H1 (cell line): ENCODE measurements around the gene TM9SF1. TPM values are rescaled to one million over a fixed set of nuclear protein-coding genes. Genes with fewer than 3 reads are reported as not detected.
"Not testable (repeated sequence)": the region's sequence is repeated elsewhere in the genome, so short reads cannot be mapped to it uniquely, and the experiment has no call there.

Experiments used
- CTCF ChIA-PET: fragments of 300-600 bp; sonication (Branson Sonifier 250); formaldehyde crosslinking; loops from one replicate; lab custom pipeline; 2021; ENCODE audit not compliant: partially characterized antibody; lab: Charles Lee
- POLR2A ChIA-PET: fragments of 300-600 bp; sonication (Branson Sonifier 250); formaldehyde crosslinking; loops from one replicate; lab custom pipeline; 2021; ENCODE audit warnings: inconsistent platforms; ENCODE audit not compliant: partially characterized antibody; lab: Charles Lee
- DNase-seq, 2 experiments: peaks; one replicate each; pipeline versions ENCODE4 v3.0.0 to v3.0.0-alpha.2; 2010 to 2022; ENCODE audit warnings: low spot score in 2 of 2, low read depth in 1 of 2, mixed read lengths in 1 of 2
- FAIRE-seq: peaks from 2 replicates; lab custom pipeline; 2011; peaks lifted over from hg19 to GRCh38; lab: Jason Lieb, UNC
- H2AFZ ChIP-seq: 2 replicates; pipeline ENCODE4 v1.8.1; 2012; ENCODE audit warnings: low read length, inconsistent platforms
- H2AK5ac ChIP-seq: 2 replicates; pipeline ENCODE4 v1.6.1; 2013; ENCODE audit warnings: low read depth, low read length
- H2BK120ac ChIP-seq: replicated peaks from 2 replicates; pipeline ENCODE3; 2013; ENCODE audit warnings: low read depth, low read length, inconsistent platforms
- H2BK12ac ChIP-seq: 2 replicates; pipeline ENCODE4 v1.6.1; 2013; ENCODE audit warnings: low read depth, low read length
- H2BK15ac ChIP-seq: 2 replicates; pipeline ENCODE4 v1.6.1; 2013; ENCODE audit warnings: low read length
- H2BK20ac ChIP-seq: 2 replicates; pipeline ENCODE4 v1.6.1; 2013; ENCODE audit warnings: low read length
- H2BK5ac ChIP-seq: 2 replicates; pipeline ENCODE4 v1.6.1; 2013; ENCODE audit warnings: low read depth, low read length
- H3K14ac ChIP-seq: 2 replicates; pipeline ENCODE4 v1.6.1; 2013; ENCODE audit warnings: inconsistent platforms; ENCODE audit not compliant: insufficient read length
- H3K18ac ChIP-seq: 2 replicates; pipeline ENCODE4 v1.6.1; 2013; ENCODE audit warnings: low read length; ENCODE audit errors: extremely low read depth
- H3K23ac ChIP-seq: 2 replicates; pipeline ENCODE4 v1.6.1; 2013; ENCODE audit warnings: inconsistent platforms; ENCODE audit not compliant: insufficient read length
- H3K23me2 ChIP-seq: 2 replicates; pipeline ENCODE4 v1.6.1; 2013; ENCODE audit warnings: low read depth, low read length
- H3K27ac ChIP-seq: 2 replicates; pipeline ENCODE4 v1.6.1; 2011; ENCODE audit warnings: low read depth, low read length, inconsistent platforms
- H3K27me3 ChIP-seq, 4 experiments: replicated peaks in 1 of 4; 1 replicate in 1 of 4; 2 replicates in 3 of 4; pipeline versions ENCODE4 v1.6.1 to v1.8.1; 2011 to 2013; ENCODE audit warnings: low read length in 3 of 4, mild to moderate bottlenecking in 3 of 4, inconsistent platforms in 2 of 4, mixed read lengths in 2 of 4, moderate library complexity in 1 of 4; ENCODE audit not compliant: control insufficient read depth in 3 of 4, insufficient read depth in 3 of 4; ENCODE audit errors: extremely low read depth in 1 of 4
- H3K36me3 ChIP-seq, 4 experiments: 2 replicates each; pipeline versions ENCODE4 v1.6.1 to v1.8.1; 2011 to 2013; ENCODE audit warnings: mild to moderate bottlenecking in 4 of 4, low read length in 3 of 4, moderate library complexity in 2 of 4, control low read depth in 1 of 4, inconsistent platforms in 1 of 4; ENCODE audit not compliant: insufficient read depth in 4 of 4, control insufficient read depth in 2 of 4
- H3K4ac ChIP-seq: replicated peaks from 2 replicates; pipeline ENCODE3; 2013; ENCODE audit warnings: low read length, low read depth, mixed read lengths, inconsistent platforms; ENCODE audit not compliant: insufficient read length
- H3K4me1 ChIP-seq, 4 experiments: replicated peaks in 1 of 4; 1 replicate in 1 of 4; 2 replicates in 3 of 4; pipeline versions ENCODE4 v1.6.1 to v1.8.1; 2011 to 2013; ENCODE audit warnings: low read length in 3 of 4, inconsistent platforms in 2 of 4, mixed read lengths in 1 of 4; ENCODE audit not compliant: insufficient read depth in 4 of 4, control insufficient read depth in 3 of 4
- H3K4me2 ChIP-seq, 2 experiments: 2 replicates each; pipeline versions ENCODE4 v1.6.1 to v1.8.1; 2011 to 2013; ENCODE audit warnings: low read depth in 2 of 2, low read length in 2 of 2, control low read depth in 1 of 2, inconsistent platforms in 1 of 2, mild to moderate bottlenecking in 1 of 2; ENCODE audit not compliant: insufficient read depth in 1 of 2
- H3K4me3 ChIP-seq, 4 experiments: fragments of 200-600, 300-600 bp in 1 of 4; sonication (generic), shearing (Covaris generic), sonication (Bioruptor Twin) in 1 of 4; 2 replicates each; pipeline versions ENCODE4 v1.5.1 to v1.8.1; 2011 to 2016; ENCODE audit warnings: low read length in 4 of 4, low read depth in 3 of 4, control low read depth in 2 of 4, inconsistent platforms in 2 of 4, mild to moderate bottlenecking in 2 of 4, mixed read lengths in 1 of 4, moderate library complexity in 1 of 4; ENCODE audit not compliant: insufficient read depth in 2 of 4; ENCODE audit errors: extremely low read depth in 1 of 4
- H3K56ac ChIP-seq: replicated peaks from 2 replicates; pipeline ENCODE3; 2013; ENCODE audit warnings: low read depth, mild to moderate bottlenecking, mixed read lengths, low read length, inconsistent platforms; ENCODE audit not compliant: insufficient read length
- H3K79me1 ChIP-seq: 2 replicates; pipeline ENCODE4 v1.6.1; 2013; ENCODE audit warnings: low read depth, low read length, control low read depth
- H3K79me2 ChIP-seq, 2 experiments: 2 replicates each; pipeline versions ENCODE4 v1.6.1 to v1.8.1; 2012 to 2013; ENCODE audit warnings: low read length in 2 of 2, mild to moderate bottlenecking in 2 of 2, inconsistent platforms in 1 of 2; ENCODE audit not compliant: insufficient read depth in 2 of 2, control insufficient read depth in 1 of 2
- H3K9ac ChIP-seq, 4 experiments: replicated peaks in 1 of 4; 1 replicate in 1 of 4; 2 replicates in 3 of 4; pipeline versions ENCODE4 v1.6.1 to v1.8.1; 2011 to 2013; ENCODE audit warnings: low read depth in 3 of 4, low read length in 3 of 4, control low read depth in 2 of 4, mild to moderate bottlenecking in 2 of 4, moderate library complexity in 2 of 4, inconsistent platforms in 1 of 4; ENCODE audit errors: extremely low read depth in 1 of 4
- H3K9me3 ChIP-seq, 2 experiments: 2 replicates each; pipeline versions ENCODE4 v1.6.1 to v1.8.1; 2012 to 2013; ENCODE audit warnings: mild to moderate bottlenecking in 2 of 2, moderate library complexity in 2 of 2, control low read depth in 1 of 2, inconsistent platforms in 1 of 2, low read depth in 1 of 2, low read length in 1 of 2, mixed read lengths in 1 of 2; ENCODE audit not compliant: insufficient read depth in 2 of 2
- H4K20me1 ChIP-seq, 2 experiments: replicated peaks in 1 of 2; 2 replicates each; pipeline versions ENCODE3 to v1.8.1; 2011 to 2013; ENCODE audit warnings: inconsistent platforms in 2 of 2, low read length in 2 of 2, mild to moderate bottlenecking in 1 of 2; ENCODE audit not compliant: insufficient read depth in 2 of 2, control insufficient read depth in 1 of 2
- H4K5ac ChIP-seq: 2 replicates; pipeline ENCODE4 v1.6.1; 2013; ENCODE audit warnings: low read length, low read depth, mixed read lengths, inconsistent platforms; ENCODE audit not compliant: insufficient read length
- H4K8ac ChIP-seq: 2 replicates; pipeline ENCODE4 v1.8.0; 2013; ENCODE audit warnings: mild to moderate bottlenecking, moderate library complexity, low read length, inconsistent platforms; ENCODE audit not compliant: insufficient read depth; ENCODE audit errors: extremely low read depth
- H4K91ac ChIP-seq: replicated peaks from 2 replicates; pipeline ENCODE3; 2013; ENCODE audit warnings: low read length, mixed read lengths, inconsistent platforms; ENCODE audit not compliant: insufficient read length
- WGBS, 2 experiments: shearing (Covaris generic) in 1 of 2; methylation state at CpG; one replicate each; pipeline versions ENCODE4 v1.1.6 to v1.1.7; 2013 to 2015; ENCODE audit warnings: low lambda C conversion rate in 2 of 2, mixed read lengths in 2 of 2, inconsistent platforms in 1 of 2, low coverage in 1 of 2, missing lambda C conversion rate in 1 of 2; ENCODE audit not compliant: insufficient replicate concordance in 2 of 2, insufficient coverage in 1 of 2, insufficient read length in 1 of 2; ENCODE audit errors: extremely low coverage in 1 of 2, missing lambda C conversion rate in 1 of 2; 5-methylcytosine and 5-hydroxymethylcytosine counted together
- polyA plus RNA-seq, 7 experiments: library from polyadenylated mRNA; depleted of rRNA in 3 of 7; stranded (reverse) in 5 of 7; unstranded in 2 of 7; fragments of >200 nt in 5 of 7; fragments of 200-250 nt in 2 of 7; gene quantifications; 1 replicate in 5 of 7; 2 replicates in 1 of 7; 4 replicates in 1 of 7; pipeline versions ENCODE4 v1.2.1 to v1.2.3, GENCODE V29; 2011 to 2013; ENCODE audit warnings: missing spikeins in 2 of 7, mixed read lengths in 2 of 7
- total RNA-seq: library from RNA; stranded (reverse); fragmentation: NEBNext Ultra II Directional; extraction: Animal tissue kit (Norgen Biotek cat#: 25700); gene quantifications from 2 replicates; pipeline ENCODE4 v1.2.1, GENCODE V29; 2021

Gene TM9SF1
- total and polyA plus RNA-seq, 2 of the 8 experiments (the other 6 are each of a cell fraction or from before 2014, with no cell fraction given), result 22.2 to 29.2 TPM

DNA sequence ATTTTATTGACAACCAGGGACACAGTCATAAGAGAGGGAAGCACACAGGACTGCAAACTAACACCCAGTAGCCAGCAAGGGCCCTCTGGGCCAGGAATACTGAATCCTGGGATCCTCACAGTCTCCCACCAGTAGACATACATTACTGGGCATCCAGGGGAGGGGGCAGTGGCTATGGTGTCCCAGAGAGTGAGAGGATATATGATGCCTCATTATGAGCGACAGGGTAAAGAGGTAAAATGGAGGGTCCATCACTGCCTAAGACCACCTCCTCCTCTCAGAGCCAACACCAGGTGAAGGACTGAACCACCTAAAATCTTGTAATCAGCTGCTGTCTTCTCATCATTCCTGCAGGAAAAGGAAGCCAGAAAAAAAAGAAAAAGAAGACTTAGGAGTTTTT, 21.6 kb upstream of the TM9SF1 start:
- not testable (repeated sequence) for H4K20me1 ChIP-seq, H3K27ac ChIP-seq, FAIRE-seq, H2BK5ac ChIP-seq, H3K79me1 ChIP-seq, H3K4me2 ChIP-seq, H3K36me3 ChIP-seq, H2BK15ac ChIP-seq, H3K56ac ChIP-seq, H4K8ac ChIP-seq, H3K4me3 ChIP-seq, H2AFZ ChIP-seq, H2BK20ac ChIP-seq, H4K5ac ChIP-seq, H3K4ac ChIP-seq, H2BK120ac ChIP-seq, H3K27me3 ChIP-seq, H3K18ac ChIP-seq, H3K4me1 ChIP-seq, H3K9me3 ChIP-seq, H4K91ac ChIP-seq, H2AK5ac ChIP-seq, H3K23ac ChIP-seq, H3K23me2 ChIP-seq, H3K14ac ChIP-seq, DNase-seq, H2BK12ac ChIP-seq, H3K9ac ChIP-seq
- CTCF ChIA-PET, result interaction anchor here (0.8 to 2.1 kb wide), 6 partner anchors 9 to 81 kb away, joined by 3 to 6 read pairs (median 3); no protein-coding TSS in a partner anchor
- 92% methylated on average over 1 of the region's 1 CpG; no CpG with 5 or more reads in 1 of the 2 experiments for WGBS, 2 experiments
- peaks cover 0 to 14% of the 10 kb centered on the region in 2 experiments; a peak in 2 of 4 replicates for H3K79me2 ChIP-seq
- POLR2A ChIA-PET, result interaction anchor here (1.4 to 3.3 kb wide), 4 partner anchors 11 to 54 kb away, joined by 5 to 13 read pairs (median 10); partner anchors contain the start of genes RABGGTA and TINF2
